Adrenal gland (tissue), 12 donors: Measurements from ENCODE around the gene NAPSA. TPM values are rescaled to one million over a fixed set of nuclear protein-coding genes. Genes with fewer than 3 reads are reported as not detected.

Source experiments
- DNase-seq, 7 donors: peaks; one replicate each; pipeline ENCODE4 v3.0.0-alpha.2; 2019 to 2020
- H3K27ac ChIP-seq, 5 donors: fragments of 200-600 bp; sonication (generic) in 4 of 5; 1 replicate in 3 of 5; 2 replicates in 2 of 5; pipeline versions ENCODE4 v1.5.1 to v1.8.0; 2016 to 2020; ENCODE audit warnings: mild to moderate bottlenecking in 1 of 5
- H3K27me3 ChIP-seq: fragments of 200-600 bp; 2 replicates; pipeline ENCODE4 v1.8.0; 2021
- H3K36me3 ChIP-seq, 2 donors: fragments of 200-600 bp; replicated peaks in 1 of 2; 1 replicate in 1 of 2; 2 replicates in 1 of 2; pipeline versions ENCODE4 v1.5.1 to v1.8.0; 2018 to 2022
- H3K4me1 ChIP-seq, 2 donors: fragments of 200-600 bp; replicated peaks in 1 of 2; 1 replicate in 1 of 2; 2 replicates in 1 of 2; pipeline versions ENCODE4 v1.5.1 to v1.8.0; 2018 to 2021
- H3K4me3 ChIP-seq, 4 donors: fragments of 200-600 bp; sonication (generic) in 3 of 4; one replicate each; pipeline ENCODE4 v1.5.1; 2016 to 2018
- H3K9me3 ChIP-seq, 3 donors: fragments of 200-600 bp; sonication (generic) in 1 of 3; replicated peaks in 1 of 3; 1 replicate in 2 of 3; 2 replicates in 1 of 3; pipeline versions ENCODE4 v1.5.1 to v1.8.0; 2016 to 2021
- CTCF ChIP-seq, 6 experiments: fragments of 450-650 bp in 4 of 6; fragments of 200-600 bp in 2 of 6; sonication (generic) in 1 of 6; IDR thresholded peaks; 1 replicate in 5 of 6; 2 replicates in 1 of 6; pipeline versions ENCODE4 v1.5.1 to v1.8.0; 2016 to 2021; ENCODE audit warnings: antibody characterized with exemption in 6 of 6, mild to moderate bottlenecking in 2 of 6, moderate library complexity in 1 of 6
- POLR2A ChIP-seq, 2 donors: fragments of 450-650 bp; IDR thresholded peaks; one replicate each; pipeline ENCODE4 v1.6.1; 2017; ENCODE audit warnings: antibody characterized with exemption in 2 of 2, mild to moderate bottlenecking in 2 of 2, moderate library complexity in 1 of 2
- WGBS, 4 donors: extraction: QIAGEN DNeasy Blood & Tissue Kit in 2 of 4; methylation state at CpG; one replicate each; pipeline versions ENCODE4 v1.1.5 to v1.1.7; 2013 to 2017; 5-methylcytosine and 5-hydroxymethylcytosine counted together
- intact Hi-C, 2 donors: fragments of 100-400 bp; cut with DNase I; formaldehyde crosslinking; loops; one replicate each; pipeline versions ENCODE4 v1.14.1 to v1.15.0; 2022 to 2023
- polyA plus RNA-seq, 3 donors: library from polyadenylated mRNA; stranded (reverse); fragments of 200-250 nt in 2 of 3; fragments of 350-450 nt in 1 of 3; fragmentation: Illumina TruSeq in 1 of 3; extraction: RNeasy Lipid Tissue Mini Kit (QIAGEN cat#74804) in 1 of 3; gene quantifications; one replicate each; pipeline ENCODE4 v1.2.3, GENCODE V29; 2013 to 2014
- total RNA-seq, 9 donors: library from RNA; depleted of rRNA in 4 of 9; stranded (reverse); fragments of >200 nt in 4 of 9; fragments of 120-200 nt in 1 of 9; fragmentation: NEBNext Ultra II Directional in 1 of 9; extraction: Animal tissue kit (Norgen Biotek cat#: 25700) in 1 of 9; gene quantifications; one replicate each; pipeline versions ENCODE4 v1.1.0 to v1.2.4, GENCODE V29; 2013 to 2023
- donor health status: healthy with polysubstance abuse.
- donor health status: Bipolar disorder and iron deficiency.
- donor health status: DM: yes; HTN: yes; CAD: no.
- donor health status: DM: no; HTN: no; CAD: no.
- donor health status: DM: no; HTN: no; CAD: no.
- donor health status: DM: yes; HTN: yes; CAD: no.

The NAPSA gene
- total and polyA plus RNA-seq, 12 donors: 0.14 to 4.5 (median 0.67) TPM; not detected in 3

- Histone ChIP-seq H3K27me3 (no peaks in the 10 kb centered on the region), H3K4me3 (no peak overlapping the region), H3K4me1 (no peaks in the 10 kb centered on the region), H3K9me3 (no peaks in the 10 kb centered on the region), H3K27ac (no peak overlapping the region), H3K36me3 (no peaks in the 10 kb centered on the region)
- 66 to 73% (median 69%) methylated on average over 10 of the region's 10 CpGs for WGBS, 4 donors
- TF ChIP-seq POLR2A (IDR thresholded peaks at IDR 0.05) (no peak), CTCF (IDR thresholded peaks at IDR 0.05) (no peak)
- DNase-seq: no peak
- intact Hi-C loops: no loop called here
Measured at GRCh38 chr19:50371914-50372475, 6.6 kb upstream of the NAPSA start.

DNA sequence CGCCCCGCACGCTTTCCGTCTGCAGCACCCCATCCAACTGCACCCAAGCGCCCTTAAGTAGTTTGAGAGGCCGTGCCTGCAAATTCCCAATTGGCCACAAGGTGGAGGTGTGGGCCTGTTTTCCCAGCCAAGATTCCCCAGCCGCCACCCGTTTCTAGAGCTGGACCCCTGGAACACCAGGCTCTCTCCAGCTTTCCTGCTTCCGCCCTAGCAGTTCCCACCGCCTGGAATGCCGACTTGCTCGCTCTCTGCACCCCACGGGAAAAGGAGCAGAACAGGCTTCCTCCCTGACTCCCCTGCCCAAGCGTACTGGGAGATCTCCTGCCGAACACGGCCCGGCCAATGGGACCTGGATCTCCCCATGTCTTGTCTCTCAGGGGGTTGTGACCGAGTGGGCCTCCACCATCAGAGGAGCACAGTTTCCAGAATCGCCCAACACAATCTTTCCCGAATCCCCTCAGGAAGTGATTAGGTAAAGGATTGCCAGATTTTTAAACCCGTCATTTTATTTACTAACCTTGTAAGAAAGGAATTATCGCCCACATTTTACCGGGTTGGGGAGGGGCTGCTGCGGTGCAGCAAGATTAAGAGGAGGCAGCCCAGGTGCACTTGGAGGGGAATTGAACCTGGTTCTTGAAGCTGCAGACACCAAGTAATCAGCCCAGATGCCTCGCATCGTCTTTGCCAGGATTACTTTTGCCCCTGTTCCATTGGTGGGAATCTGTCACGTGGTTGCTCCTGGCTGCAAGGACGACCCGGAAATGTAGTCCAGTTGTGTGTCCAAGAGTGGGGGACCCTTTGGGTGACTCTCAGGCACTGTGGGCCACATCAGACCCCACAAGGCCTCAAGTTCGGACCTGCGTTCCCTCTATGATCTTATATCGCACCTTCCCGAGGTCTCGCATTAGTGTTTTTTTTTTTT is 3.5 kb upstream of the NAPSA start:
- H3K27me3 ChIP-seq: no peaks in the 10 kb centered on the region
- peak; percentile 84 to 95 (median 88) for DNase-seq
- TF ChIP-seq POLR2A (IDR thresholded peaks at IDR 0.05) (no peak), CTCF (IDR thresholded peaks at IDR 0.05) (peak; percentile 83 to 94 (median 88))
- H3K36me3 ChIP-seq: no peaks in the 10 kb centered on the region
- peak overlapping the region in 3 of 4 donors; percentile 51 to 85 (median 55) for H3K4me3 ChIP-seq
- peak overlapping the region in 3 of 5 donors; percentile 40 to 75 (median 74) for H3K27ac ChIP-seq
- intact Hi-C loops: loop anchor here (5.0 kb wide), 2 partner anchors 48 to 93 kb away; partner anchors contain the start of gene SPIB (in 1 of the 2)
- WGBS, 4 donors: 7 to 12% (median 10%) methylated on average over 28 to 34 of the region's 34 CpGs
- H3K4me1 ChIP-seq: no peaks in the 10 kb centered on the region
- no peaks in the 10 kb centered on the region for H3K9me3 ChIP-seq

DNA sequence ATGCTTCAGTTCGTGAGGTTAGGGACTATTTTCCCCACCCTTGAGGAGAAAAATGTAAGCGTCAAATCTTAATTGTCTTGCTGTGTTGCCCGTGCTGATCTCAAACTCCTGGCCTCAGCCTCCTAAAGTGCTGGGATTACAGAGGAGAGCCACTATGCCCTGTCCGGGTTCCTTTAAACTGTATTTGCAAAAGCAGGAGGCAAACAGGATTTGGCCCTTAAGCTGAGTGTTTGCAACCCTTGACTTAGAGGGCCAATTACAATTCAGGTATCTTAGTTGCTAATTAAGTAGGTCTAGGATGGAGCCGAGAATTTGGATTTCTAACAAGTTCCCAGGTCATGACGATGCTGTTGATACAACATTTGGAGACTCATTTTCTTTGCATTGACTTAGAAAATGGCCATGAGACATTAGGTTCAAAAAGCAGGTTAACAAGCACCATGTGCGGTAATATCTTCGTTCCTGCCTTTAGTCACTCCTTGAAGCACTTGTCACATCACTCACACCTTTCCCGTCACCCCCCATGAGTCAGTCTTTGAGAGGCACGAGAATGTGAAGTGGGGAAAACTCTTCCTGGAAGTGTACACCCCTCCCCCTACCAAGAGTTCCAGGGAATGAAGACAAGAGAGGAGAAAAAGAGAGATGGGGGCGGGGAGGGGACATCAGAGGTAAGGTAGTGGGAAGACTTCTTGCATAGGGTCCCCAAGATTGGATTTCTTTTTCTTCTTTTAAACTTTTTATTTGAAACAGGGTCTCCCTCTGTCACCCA is 2.6 kb downstream of the NAPSA start:
- H3K27ac ChIP-seq: no peak overlapping the region
- H3K9me3 ChIP-seq: no peaks in the 10 kb centered on the region
- intact Hi-C loops: no loop called here
- no peak for TF ChIP-seq CTCF (IDR thresholded peaks at IDR 0.05)
- no peak for TF ChIP-seq POLR2A (IDR thresholded peaks at IDR 0.05)
- no peaks in the 10 kb centered on the region for H3K36me3 ChIP-seq
- WGBS, 4 donors: 60 to 62% (median 61%) methylated on average over 11 of the region's 11 CpGs
- H3K27me3 ChIP-seq: no peaks in the 10 kb centered on the region
- no peaks in the 10 kb centered on the region for H3K4me1 ChIP-seq
- no peak overlapping the region for H3K4me3 ChIP-seq
- no peak for DNase-seq

- intact Hi-C loops: no loop called here
- DNase-seq: no peak
- H3K27me3 ChIP-seq: no peaks in the 10 kb centered on the region
- no peaks in the 10 kb centered on the region for H3K36me3 ChIP-seq
- WGBS, 4 donors: 80 to 84% (median 82%) methylated on average over 7 of the region's 7 CpGs
- TF ChIP-seq CTCF (IDR thresholded peaks at IDR 0.05) (no peak), POLR2A (IDR thresholded peaks at IDR 0.05) (no peak)
- no peaks in the 10 kb centered on the region for H3K4me1 ChIP-seq
- H3K9me3 ChIP-seq: no peaks in the 10 kb centered on the region
- no peak overlapping the region for H3K27ac ChIP-seq
- no peak overlapping the region for H3K4me3 ChIP-seq
Measured at GRCh38 chr19:50362030-50362412, 3.4 kb downstream of the NAPSA start.
